Epithelial cell of proximal tubule (primary cell): ENCODE data around the gene GLRX. TPM values are rescaled to one million over a fixed set of nuclear protein-coding genes. Genes with fewer than 3 reads are reported as not detected.
"Not testable (repeated sequence)": the region's sequence is repeated elsewhere in the genome, so short reads cannot be mapped to it uniquely, and the experiment has no call there.

Experiments
- DNase-seq: peaks from one replicate; pipeline ENCODE4 v3.0.0-alpha.2; 2011; ENCODE audit warnings: low read depth
- H3K4me3 ChIP-seq: 2 replicates; pipeline ENCODE4 v1.5.1; 2011; ENCODE audit warnings: low read depth, mild to moderate bottlenecking, low read length
- CTCF ChIP-seq: conservative IDR thresholded peaks from 2 replicates; pipeline ENCODE4 v1.5.1; 2012; ENCODE audit warnings: low read depth, mild to moderate bottlenecking, low read length
- total RNA-seq: library from RNA; depleted of rRNA; stranded (reverse); fragments of >200 nt; gene quantifications from 2 replicates; pipeline ENCODE4 v1.2.3, GENCODE V29; 2015

The GLRX gene
- 147 and 181 TPM in 2 replicates for total RNA-seq

GRCh38 chr5:95822542-95823181 lies at the start of gene GLRX:
GLRX (minus strand) TSS chr5:95822726; CDS start chr5:95822662, 64 bp downstream.
- peak within 1 kb of the TSS; percentile 100 for H3K4me3 ChIP-seq
- peak; percentile 92 for DNase-seq
- no peak for TF ChIP-seq CTCF

GRCh38 chr5:95871146-95871806 lies 48.8 kb upstream of the GLRX start:
- TF ChIP-seq CTCF = no peak

GRCh38 chr5:95870105-95870672 lies 47.7 kb upstream of the GLRX start:
- H3K4me3 ChIP-seq = no peak overlapping the region
- TF ChIP-seq CTCF = no peak
- DNase-seq = no peak

More at GRCh38 chr5:95871146-95871806, 48.8 kb upstream of the GLRX start:
- no peak overlapping the region for H3K4me3 ChIP-seq
- no peak for DNase-seq

- DNase-seq, H3K4me3 ChIP-seq: not testable (repeated sequence)
Observed at GRCh38 chr5:95869173-95869855, 46.8 kb upstream of the GLRX start.

- TF ChIP-seq CTCF = no peak
- no peak overlapping the region for H3K4me3 ChIP-seq
- no peak for DNase-seq
Observed at GRCh38 chr5:95868136-95868535, 45.6 kb upstream of the GLRX start.

- no peak overlapping the region for H3K4me3 ChIP-seq
- DNase-seq = no peak
- TF ChIP-seq CTCF = no peak
Observed at GRCh38 chr5:95866435-95867040, 44.0 kb upstream of the GLRX start.
